Measurements from ENCODE around the gene TPST1.
"Not testable (repeated sequence)": the region's sequence is repeated elsewhere in the genome, so short reads cannot be mapped to it uniquely, and the experiment has no call there.

Gene TPST1

DNA sequence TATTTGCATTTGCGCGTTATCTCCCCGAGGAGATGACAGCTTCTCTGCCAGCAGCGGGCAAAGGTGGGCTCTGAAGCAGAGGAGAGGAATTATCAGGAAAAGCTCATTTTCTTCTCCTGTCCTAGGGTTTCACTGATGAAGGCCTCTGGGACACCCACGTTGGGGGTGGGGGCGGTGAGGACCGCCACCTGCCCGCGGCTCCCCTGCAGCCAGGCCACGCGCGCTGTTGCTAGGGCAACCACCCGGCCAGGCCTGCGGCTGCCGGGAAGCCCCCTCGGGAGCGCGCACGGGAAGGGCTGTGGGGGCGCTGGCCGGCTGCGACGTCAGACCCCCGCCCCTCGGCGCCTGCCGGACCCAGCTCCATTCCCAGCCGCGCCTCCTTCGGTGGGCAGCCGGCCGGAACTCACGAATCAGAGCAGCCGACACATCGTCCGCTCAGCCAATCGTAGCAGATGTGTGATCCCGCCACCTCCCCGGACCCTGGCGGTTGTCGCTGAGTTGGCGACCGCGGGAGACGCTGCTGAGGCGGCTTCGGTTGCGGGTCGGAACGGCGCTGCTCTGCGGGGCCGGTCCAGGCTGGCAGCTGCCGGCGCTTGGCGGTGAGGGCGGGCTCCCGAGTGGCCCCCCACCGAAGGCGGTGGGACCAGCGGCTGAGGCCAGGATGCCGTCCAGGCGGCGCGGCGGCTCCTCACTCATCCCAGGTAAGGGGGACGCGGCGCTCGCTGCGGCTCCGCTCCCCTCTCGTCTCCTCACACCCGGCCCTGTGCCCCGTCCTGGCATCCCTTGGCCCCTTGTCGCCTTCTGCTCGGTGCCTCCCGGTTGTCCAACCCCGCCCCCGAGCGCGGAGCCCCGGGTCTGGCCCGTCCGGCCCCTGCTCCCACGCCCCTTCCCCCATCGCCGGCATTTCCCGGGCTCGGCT, at the start of gene TPST1:
TPST1 (plus strand) TSS at position 513 of the 919 bp plus-strand sequence. CDS start 35,092 bp downstream, outside the sequence.
- peak; percentile 62 to 66 for DNase-seq

DNA sequence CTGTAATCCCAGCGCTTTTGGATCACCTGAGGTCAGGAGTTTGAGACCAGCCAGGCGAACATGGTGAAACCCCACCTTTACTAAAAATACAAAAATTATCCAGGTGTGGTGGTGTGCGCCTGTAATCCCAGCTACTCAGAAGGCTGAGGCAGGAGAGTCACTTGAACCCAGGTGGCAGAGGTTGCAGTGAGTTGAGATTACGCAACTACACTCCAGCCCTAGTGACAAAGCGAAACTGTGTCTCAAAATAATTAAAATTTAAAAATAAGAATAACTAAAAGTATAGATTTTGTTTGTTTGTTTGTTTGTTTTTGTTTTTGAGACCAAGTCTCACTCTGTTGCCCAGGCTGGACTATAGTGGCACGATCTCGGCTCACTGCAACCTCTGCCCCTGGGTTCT, 49.1 kb upstream of the TPST1 start:
- not testable (repeated sequence) for DNase-seq

GRCh38 chr7:66157060-66157459, 48.1 kb upstream of the TPST1 start:
- DNase-seq, result no peak

DNA sequence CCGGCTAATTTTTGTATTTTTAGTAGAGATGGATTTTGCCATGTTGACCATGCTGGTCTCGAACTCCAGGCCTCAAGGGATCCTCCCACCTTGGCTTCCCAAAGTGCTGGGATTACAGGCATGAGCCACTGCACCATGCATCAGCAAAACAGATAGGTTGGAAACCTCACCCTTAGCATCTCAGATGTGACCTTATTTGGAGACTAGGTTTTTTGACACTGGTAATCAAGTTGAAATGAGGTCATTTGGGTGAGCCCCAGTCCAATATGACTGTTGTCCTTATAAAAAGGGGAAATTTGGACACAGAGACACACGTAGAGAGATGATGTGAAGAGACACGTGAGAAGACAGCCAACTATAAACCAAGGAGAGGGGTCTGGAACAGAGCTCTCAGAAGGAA, 42.5 kb upstream of the TPST1 start:
- no peak for DNase-seq

DNA sequence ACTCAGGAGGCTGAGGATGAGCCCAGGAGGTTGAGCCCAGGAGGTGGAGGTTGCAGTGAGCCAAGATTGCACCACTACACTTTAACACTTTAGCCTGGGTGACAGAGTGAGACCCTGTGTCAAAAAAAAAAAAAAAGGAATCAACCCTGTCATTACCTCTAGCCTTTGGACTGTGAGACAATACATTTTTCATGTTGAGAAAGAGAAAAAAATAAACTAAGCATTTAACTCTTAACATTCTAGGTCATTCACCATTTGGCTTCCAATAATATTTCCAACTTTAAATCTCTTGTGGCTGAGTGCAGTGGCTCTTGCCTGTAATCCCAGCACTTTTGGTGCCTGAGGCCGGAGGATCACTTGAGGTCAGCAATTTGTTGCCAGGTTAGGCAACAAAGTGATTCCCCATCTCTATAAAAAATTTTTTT, 41.9 kb upstream of the TPST1 start:
- DNase-seq, result no peak

GRCh38 chr7:66164356-66164755, 40.8 kb upstream of the TPST1 start:
- DNase-seq, result no peak

DNA sequence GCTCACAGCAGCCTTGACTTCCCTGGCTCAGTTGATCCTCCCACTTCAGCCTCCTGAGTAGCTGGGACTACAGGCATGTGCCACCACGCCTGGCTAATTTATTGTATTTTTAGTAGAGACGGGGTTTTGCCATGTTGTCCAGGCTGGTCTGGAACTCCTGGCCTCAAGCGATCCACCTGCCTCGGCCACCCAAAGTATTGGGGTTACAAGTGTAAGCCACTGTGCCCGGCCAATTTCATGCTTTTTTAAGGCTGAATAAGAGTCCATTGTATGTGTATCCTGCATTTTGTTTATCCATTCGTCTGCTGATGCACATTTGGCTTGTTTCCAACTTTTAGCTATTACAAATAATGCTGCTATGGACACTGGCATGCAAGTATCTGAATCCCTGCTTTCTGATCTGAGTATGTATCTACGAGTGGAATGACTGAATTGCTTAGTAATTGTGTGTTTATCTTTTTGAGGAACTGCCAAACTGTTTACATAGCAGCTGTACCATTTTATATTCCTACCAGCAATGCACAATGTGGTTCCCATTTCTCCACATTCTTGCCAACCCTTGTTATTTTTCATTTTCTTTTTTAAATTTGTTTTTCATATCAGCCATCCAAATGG, 37.3 kb upstream of the TPST1 start:
- DNase-seq, result no peak

- DNase-seq, result no peak
Observed at GRCh38 chr7:66169616-66170015, 35.5 kb upstream of the TPST1 start.

GRCh38 chr7:66170309-66171231, 34.6 kb upstream of the TPST1 start:
- no peak for DNase-seq

DNA sequence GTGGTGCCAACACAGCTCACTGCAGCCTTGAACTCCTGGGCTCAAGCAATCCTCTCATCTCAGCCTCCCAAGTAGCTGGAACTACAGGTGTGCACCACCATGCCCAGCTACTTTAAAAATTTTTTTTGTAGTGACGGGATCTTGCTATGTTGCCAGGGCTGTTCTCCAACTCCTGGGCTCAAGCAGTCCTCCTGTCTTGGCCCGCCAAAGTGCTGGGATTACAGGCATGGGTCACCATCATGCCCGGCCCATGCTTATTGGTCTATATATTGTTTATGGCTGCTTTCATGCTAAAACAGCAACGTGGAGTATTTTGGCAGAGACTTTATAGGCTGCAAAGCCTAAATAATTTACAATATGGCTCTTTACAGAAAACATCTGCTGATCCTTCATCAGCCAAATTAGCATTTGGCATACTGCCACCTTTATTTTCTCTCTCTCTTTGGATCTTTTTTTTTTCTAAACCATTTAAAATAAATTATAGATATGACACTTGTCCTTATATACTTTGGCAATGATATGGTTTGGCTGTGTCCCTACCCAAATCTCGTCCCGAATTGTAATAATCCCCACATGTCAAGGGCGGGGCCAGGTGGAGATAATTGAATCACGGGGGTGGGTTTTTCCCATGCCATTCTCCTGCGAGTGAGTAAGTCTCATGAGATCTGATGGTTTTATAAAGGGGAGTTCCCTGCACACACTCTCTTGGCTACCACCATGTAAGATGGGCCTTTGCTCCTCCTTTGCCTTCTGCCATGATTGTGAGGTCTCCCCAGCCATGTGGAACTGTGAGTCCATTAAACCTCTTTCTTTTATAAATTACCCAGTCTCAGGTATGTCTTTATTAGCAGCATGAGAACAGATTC, 32.4 kb upstream of the TPST1 start:
- DNase-seq, result not testable (repeated sequence)

- DNase-seq, result no peak
Observed at GRCh38 chr7:66173856-66174255, 31.3 kb upstream of the TPST1 start.

GRCh38 chr7:66175006-66175405, 30.1 kb upstream of the TPST1 start:
- DNase-seq, result not testable (repeated sequence)

- no peak for DNase-seq
Observed at GRCh38 chr7:66176914-66177313, 28.2 kb upstream of the TPST1 start.

DNA sequence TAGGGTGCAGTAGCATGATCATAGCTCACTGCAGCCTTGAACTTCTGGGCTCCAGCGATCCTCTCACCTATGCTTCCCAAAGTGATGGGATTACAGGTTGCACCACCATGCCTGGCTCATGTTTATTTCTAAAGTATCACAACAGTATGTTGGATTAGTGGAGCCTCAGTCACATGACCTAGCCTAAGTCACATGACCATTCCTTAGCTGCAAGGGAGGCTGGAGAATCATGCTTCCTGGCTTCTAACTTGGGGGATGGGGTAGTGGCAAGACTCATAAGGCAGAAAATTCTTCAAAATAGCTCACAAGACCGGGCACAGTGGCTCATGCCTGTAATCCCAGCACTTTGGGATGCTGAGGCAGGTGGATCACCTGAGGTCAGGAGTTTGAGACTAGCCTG, 26.9 kb upstream of the TPST1 start:
- DNase-seq, result no peak

DNA sequence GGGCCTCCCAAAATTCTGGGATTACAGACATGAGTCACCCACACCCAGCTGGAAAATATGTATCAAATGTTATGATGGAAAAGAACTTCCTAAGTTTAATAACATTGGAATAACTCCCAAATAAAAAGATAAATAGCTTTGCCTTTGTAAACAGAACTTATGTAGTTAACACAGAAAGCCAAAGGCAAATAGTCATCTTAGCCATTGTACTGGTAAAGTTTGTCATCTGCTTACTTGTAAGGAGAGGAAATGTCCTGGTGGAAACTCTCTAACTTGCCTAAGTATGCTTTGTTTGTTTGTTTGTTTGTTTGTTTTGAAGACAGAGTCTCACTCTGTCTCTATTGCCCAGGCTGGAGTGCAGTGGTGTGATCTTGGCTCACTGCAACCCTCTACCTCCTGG, 23.8 kb upstream of the TPST1 start:
- no peak for DNase-seq

GRCh38 chr7:66181845-66182244, 23.3 kb upstream of the TPST1 start:
- no peak for DNase-seq

- no peak for DNase-seq
Observed at GRCh38 chr7:66182920-66183319, 22.2 kb upstream of the TPST1 start.

GRCh38 chr7:66183700-66184099, 21.4 kb upstream of the TPST1 start:
- no peak for DNase-seq

DNA sequence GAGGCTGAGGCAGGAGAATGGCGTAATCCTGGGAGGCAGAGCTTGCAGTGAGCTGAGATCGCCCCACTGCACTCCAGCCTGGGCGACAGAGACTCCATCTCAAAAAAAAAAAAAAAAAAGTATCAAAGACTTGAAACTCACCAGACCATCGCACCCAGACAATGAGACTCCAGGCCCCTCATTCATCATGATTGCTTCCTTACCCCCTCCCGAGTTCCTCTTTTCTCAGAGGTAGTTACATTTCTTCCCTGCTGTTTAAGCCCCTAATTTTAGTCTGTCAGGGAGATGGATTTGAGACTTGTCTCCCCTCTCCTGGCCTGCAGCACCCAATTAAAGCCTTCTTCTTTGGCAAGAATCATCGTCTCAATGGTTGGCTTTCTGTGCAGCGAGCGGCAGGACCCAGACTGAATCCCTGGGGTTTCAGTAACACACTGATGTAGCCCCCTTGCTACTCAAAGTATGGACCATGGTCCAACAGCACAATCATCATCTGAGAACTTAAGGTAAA, 19.4 kb upstream of the TPST1 start:
- no peak for DNase-seq

DNA sequence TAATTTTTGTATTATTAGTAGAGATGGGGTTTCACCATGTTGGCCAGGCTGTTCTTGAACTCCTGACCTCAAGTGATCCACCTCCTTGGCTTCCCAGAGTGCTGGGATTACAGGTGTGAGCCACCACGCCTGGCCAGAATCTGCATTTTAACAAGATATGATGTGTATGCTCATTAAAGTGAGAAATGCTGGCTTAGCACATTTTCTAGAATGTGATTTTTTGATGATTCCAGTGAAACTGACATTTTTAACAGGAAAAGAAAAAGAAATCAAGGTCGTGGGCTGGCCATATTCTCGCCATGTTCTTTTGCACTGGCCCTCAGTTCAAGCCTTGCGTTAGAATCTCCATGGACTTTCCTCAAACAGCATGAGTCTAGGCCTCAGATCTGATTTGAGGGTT, 18.1 kb upstream of the TPST1 start:
- DNase-seq, result no peak

- no peak for DNase-seq
Observed at GRCh38 chr7:66187905-66188304, 17.2 kb upstream of the TPST1 start.

- no peak for DNase-seq
Observed at GRCh38 chr7:66188645-66189044, 16.5 kb upstream of the TPST1 start.
